Prostate gland (tissue), 2 donors: ENCODE measurements around the gene DCC.

Source experiments
- CTCF ChIP-seq, 4 experiments: fragments of 200-600 bp in 2 of 4; fragments of 450-650 bp in 2 of 4; sonication (generic) in 2 of 4; IDR thresholded peaks; 1 replicate in 3 of 4; 2 replicates in 1 of 4; pipeline ENCODE4 v1.5.1; 2016 to 2019; ENCODE audit warnings: antibody characterized with exemption in 4 of 4, mild to moderate bottlenecking in 2 of 4, moderate library complexity in 2 of 4
- POLR2A ChIP-seq: fragments of 450-650 bp; IDR thresholded peaks from one replicate; pipeline ENCODE4 v1.6.1; 2016; ENCODE audit warnings: antibody characterized with exemption, mild to moderate bottlenecking
- POLR2AphosphoS5 ChIP-seq: sonication (generic); formaldehyde crosslinking; IDR thresholded peaks from one replicate; pipeline ENCODE4 v1.6.1; 2017; ENCODE audit warnings: antibody characterized with exemption

- TF ChIP-seq CTCF (IDR thresholded peaks at IDR 0.05) (no peak), POLR2AphosphoS5 (no peak), POLR2A (no peak)
Observed at GRCh38 chr18:52700816-52701215, 360.8 kb downstream of the DCC start.
